Liver (tissue), 9 donors: ENCODE results near the gene OR6K6. TPM values are rescaled to one million over a fixed set of nuclear protein-coding genes. Genes with fewer than 3 reads are reported as not detected.

Experiments
- DNase-seq: peaks from one replicate; pipeline ENCODE4 v3.0.0-alpha.2; 2017; ENCODE audit warnings: low spot score
- H3K27ac ChIP-seq, 2 donors: one replicate each; pipeline ENCODE4 v1.7.0; 2013; ENCODE audit warnings: inconsistent platforms in 2 of 2, low read length in 2 of 2, control low read depth in 1 of 2, low read depth in 1 of 2, mild to moderate bottlenecking in 1 of 2
- H3K27me3 ChIP-seq, 4 donors: one replicate each; pipeline versions ENCODE4 v1.6.1 to v1.7.0; 2013; ENCODE audit warnings: low read length in 3 of 4, inconsistent platforms in 1 of 4, mild to moderate bottlenecking in 1 of 4, moderate library complexity in 1 of 4; ENCODE audit not compliant: control insufficient read depth in 4 of 4, insufficient read depth in 4 of 4
- H3K36me3 ChIP-seq, 4 donors: one replicate each; pipeline versions ENCODE4 v1.6.1 to v1.7.0; 2013; ENCODE audit warnings: low read length in 3 of 4, mild to moderate bottlenecking in 3 of 4, low read depth in 1 of 4, moderate library complexity in 1 of 4; ENCODE audit not compliant: control insufficient read depth in 4 of 4, insufficient read depth in 3 of 4
- H3K4me1 ChIP-seq, 4 donors: one replicate each; pipeline versions ENCODE4 v1.6.1 to v1.7.0; 2013; ENCODE audit warnings: low read length in 3 of 4, mild to moderate bottlenecking in 3 of 4, moderate library complexity in 1 of 4; ENCODE audit not compliant: control insufficient read depth in 4 of 4, insufficient read depth in 4 of 4
- H3K4me3 ChIP-seq, 3 donors: one replicate each; pipeline versions ENCODE4 v1.6.1 to v1.7.0; 2013; ENCODE audit warnings: low read length in 3 of 3, control low read depth in 1 of 3, low read depth in 1 of 3, mild to moderate bottlenecking in 1 of 3
- H3K9ac ChIP-seq, 2 donors: one replicate each; pipeline ENCODE4 v1.7.0; 2013; ENCODE audit warnings: low read length in 2 of 2, mild to moderate bottlenecking in 2 of 2, moderate library complexity in 2 of 2, control low read depth in 1 of 2, low read depth in 1 of 2
- H3K9me3 ChIP-seq, 4 donors: one replicate each; pipeline versions ENCODE4 v1.6.1 to v1.7.0; 2013; ENCODE audit warnings: low read length in 3 of 4; ENCODE audit not compliant: control insufficient read depth in 4 of 4
- CTCF ChIP-seq: fragments of 150-350 bp; IDR thresholded peaks from 2 replicates; pipeline ENCODE4 v1.5.1; 2017; ENCODE audit warnings: improper control_type of control experiment, low read depth, low read length; ENCODE audit not compliant: missing input control
- EGR1 ChIP-seq, 2 donors: IDR thresholded peaks; 2 replicates each; pipeline ENCODE4 v1.6.1; 2016 to 2018; ENCODE audit warnings: antibody characterized with exemption in 2 of 2, low read depth in 2 of 2
- FOXA1 ChIP-seq: IDR thresholded peaks from 2 replicates; pipeline ENCODE4 v1.6.1; 2016; ENCODE audit warnings: antibody characterized with exemption
- FOXA2 ChIP-seq: IDR thresholded peaks from 2 replicates; pipeline ENCODE4 v1.6.1; 2016; ENCODE audit warnings: antibody characterized with exemption
- GABPA ChIP-seq, 2 donors: IDR thresholded peaks in 1 of 2; conservative IDR thresholded peaks in 1 of 2; 2 replicates each; pipeline ENCODE4 v1.6.1; 2016; ENCODE audit warnings: antibody characterized with exemption in 2 of 2, mild to moderate bottlenecking in 1 of 2, moderate library complexity in 1 of 2
- HNF4A ChIP-seq, 2 donors: conservative IDR thresholded peaks; 2 replicates each; pipeline ENCODE4 v1.6.1; 2016; ENCODE audit warnings: antibody characterized with exemption in 2 of 2, mild to moderate bottlenecking in 2 of 2
- HNF4G ChIP-seq: IDR thresholded peaks from 2 replicates; pipeline ENCODE4 v1.6.1; 2016; ENCODE audit warnings: antibody characterized with exemption
- JUND ChIP-seq, 2 donors: IDR thresholded peaks; 2 replicates each; pipeline ENCODE4 v1.6.1; 2016; ENCODE audit warnings: antibody characterized with exemption in 2 of 2
- MAX ChIP-seq: IDR thresholded peaks from 2 replicates; pipeline ENCODE4 v1.6.1; 2016; ENCODE audit warnings: antibody characterized with exemption
- NR2F2 ChIP-seq: IDR thresholded peaks from 2 replicates; pipeline ENCODE4 v1.6.1; 2016; ENCODE audit warnings: antibody characterized with exemption
- RAD21 ChIP-seq, 2 donors: IDR thresholded peaks; 2 replicates each; pipeline ENCODE4 v1.6.1; 2016; ENCODE audit warnings: antibody characterized with exemption in 2 of 2, mild to moderate bottlenecking in 2 of 2
- REST ChIP-seq: IDR thresholded peaks from 2 replicates; pipeline ENCODE4 v1.6.1; 2016; ENCODE audit warnings: antibody characterized with exemption, mild to moderate bottlenecking
- RXRA ChIP-seq, 2 donors: IDR thresholded peaks; 2 replicates each; pipeline ENCODE4 v1.6.1; 2017 to 2018; ENCODE audit warnings: antibody characterized with exemption in 2 of 2, mild to moderate bottlenecking in 1 of 2
- SP1 ChIP-seq: IDR thresholded peaks from 2 replicates; pipeline ENCODE4 v1.6.1; 2018; ENCODE audit warnings: antibody characterized with exemption, mild to moderate bottlenecking
- TAF1 ChIP-seq: conservative IDR thresholded peaks from 2 replicates; pipeline ENCODE4 v1.6.1; 2016; ENCODE audit warnings: antibody characterized with exemption, mild to moderate bottlenecking
- YY1 ChIP-seq: IDR thresholded peaks from 2 replicates; pipeline ENCODE4 v1.6.1; 2016; ENCODE audit warnings: antibody characterized with exemption, mild to moderate bottlenecking
- ZBTB33 ChIP-seq: IDR thresholded peaks from 2 replicates; pipeline ENCODE4 v1.6.1; 2016; ENCODE audit warnings: antibody characterized with exemption
- WGBS: extraction: QIAGEN DNeasy Blood & Tissue Kit; methylation state at CpG from one replicate; pipeline ENCODE4 v1.1.7; 2013; 5-methylcytosine and 5-hydroxymethylcytosine counted together
- polyA plus RNA-seq, 2 donors: library from polyadenylated mRNA; stranded (reverse) in 1 of 2; unstranded in 1 of 2; fragments of 200-250 nt in 1 of 2; fragments of >200 nt in 1 of 2; fragmentation: Nextera tagmentation in 1 of 2; extraction: Ambion mirVana in 1 of 2; gene quantifications; one replicate each; pipeline versions ENCODE4 v1.2.1 to v1.2.3, GENCODE V29; 2013 to 2015
- total RNA-seq, 2 donors: library from RNA; depleted of rRNA; stranded (reverse); fragments of >200 nt; gene quantifications; one replicate each; pipeline ENCODE4 v1.2.3, GENCODE V29; 2014
- TF ChIP-seq, protein P1 (sequence below): IDR thresholded peaks from 2 replicates; pipeline ENCODE4 v1.6.1; 2016; ENCODE audit warnings: antibody characterized with exemption
- donor health status: healthy.
- donor health status: healthy.
- donor health status: healthy.
- donor health status: healthy.
- donor health status: healthy.

The OR6K6 gene
- total and polyA plus RNA-seq, 4 donors = not detected

- WGBS = 38% methylated on average over 4 of the region's 4 CpGs
- H3K4me1 ChIP-seq = peaks cover 0 to 1% (median 0%) of the 10 kb centered on the region in 4 donors
- no peak for TF ChIP-seq RXRA (IDR thresholded peaks at IDR 0.05)
- TF ChIP-seq ZBTB33 = no peak
- TF ChIP-seq MAX = no peak
- no peak for TF ChIP-seq HNF4A (conservative IDR thresholded peaks at IDR 0.05)
- TF ChIP-seq EGR1 (IDR thresholded peaks at IDR 0.05; ENCODE audit: low read depth in 2 of 2) = no peak
- TF ChIP-seq TAF1 = no peak
- no peak for TF ChIP-seq CTCF
- no peak for TF ChIP-seq FOXA1
- TF ChIP-seq HNF4G = no peak
- TF ChIP-seq SP1 = no peak
- TF ChIP-seq RAD21 (IDR thresholded peaks at IDR 0.05) = no peak
- TF ChIP-seq, protein P1, sequence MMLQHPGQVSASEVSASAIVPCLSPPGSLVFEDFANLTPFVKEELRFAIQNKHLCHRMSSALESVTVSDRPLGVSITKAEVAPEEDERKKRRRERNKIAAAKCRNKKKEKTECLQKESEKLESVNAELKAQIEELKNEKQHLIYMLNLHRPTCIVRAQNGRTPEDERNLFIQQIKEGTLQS = no peak
- TF ChIP-seq FOXA2 = no peak
- TF ChIP-seq GABPA (IDR thresholded peaks at IDR 0.05 in 1 of 2, conservative IDR thresholded peaks at IDR 0.05 in 1 of 2) = no peak
- no peak for TF ChIP-seq JUND (IDR thresholded peaks at IDR 0.05)
- TF ChIP-seq REST = no peak
- no peak for TF ChIP-seq YY1
- no peak for TF ChIP-seq NR2F2
- H3K9ac ChIP-seq = no peak overlapping the region
- H3K27ac ChIP-seq = no peak overlapping the region
- peak overlapping the region in 2 of 3 donors; percentile 25 to 32 for H3K4me3 ChIP-seq
- H3K9me3 ChIP-seq = no peaks in the 10 kb centered on the region
- H3K36me3 ChIP-seq = no peaks in the 10 kb centered on the region
- no peaks in the 10 kb centered on the region for H3K27me3 ChIP-seq
- no peak for DNase-seq
Observed at GRCh38 chr1:158730453-158730852, 24.1 kb upstream of the OR6K6 start.
